Endodermal cell (in vitro differentiated cells): ENCODE results near the gene GRAMD2B. TPM values are rescaled to one million over a fixed set of nuclear protein-coding genes. Genes with fewer than 3 reads are reported as not detected.
"Not testable (repeated sequence)": the region's sequence is repeated elsewhere in the genome, so short reads cannot be mapped to it uniquely, and the experiment has no call there.

Source experiments
- DNase-seq: peaks from one replicate; pipeline ENCODE4 v3.0.0-alpha.2; 2017
- H3K27ac ChIP-seq: 2 replicates; pipeline ENCODE4 v1.5.1; 2013; ENCODE audit warnings: mild to moderate bottlenecking, low read depth, low read length, moderate library complexity
- H3K27me3 ChIP-seq: 2 replicates; pipeline ENCODE4 v1.6.1; 2013; ENCODE audit warnings: mild to moderate bottlenecking, low read length, moderate library complexity; ENCODE audit not compliant: insufficient read depth, control insufficient read depth, poor library complexity, severe bottlenecking
- H3K36me3 ChIP-seq: 2 replicates; pipeline ENCODE4 v1.7.0; 2013; ENCODE audit warnings: mild to moderate bottlenecking, low read length, moderate library complexity; ENCODE audit not compliant: control insufficient read depth, insufficient read depth
- H3K4me1 ChIP-seq: one replicate; pipeline ENCODE4 v1.7.0; 2013; ENCODE audit warnings: low read length; ENCODE audit not compliant: control insufficient read depth, insufficient read depth
- H3K4me3 ChIP-seq: 2 replicates; pipeline ENCODE4 v1.5.1; 2013; ENCODE audit warnings: mild to moderate bottlenecking, low read length, moderate library complexity
- H3K9ac ChIP-seq: 2 replicates; pipeline ENCODE4 v1.6.1; 2013; ENCODE audit warnings: mild to moderate bottlenecking, low read length, moderate library complexity; ENCODE audit not compliant: poor library complexity, severe bottlenecking; ENCODE audit errors: extremely low read depth
- H3K9me3 ChIP-seq: 2 replicates; pipeline ENCODE4 v1.6.1; 2013; ENCODE audit warnings: mild to moderate bottlenecking, low read length, moderate library complexity; ENCODE audit not compliant: control insufficient read depth
- H3K27ac Mint-ChIP-seq: 2 replicates; pipeline ENCODE4 v1.8.0; 2020; ENCODE audit warnings: mixed read lengths
- H3K27me3 Mint-ChIP-seq: 2 replicates; pipeline ENCODE4 v1.8.0; 2021; ENCODE audit warnings: mild to moderate bottlenecking, mixed read lengths; ENCODE audit not compliant: insufficient read depth
- H3K36me3 Mint-ChIP-seq: 2 replicates; pipeline ENCODE4 v1.8.0; 2020; ENCODE audit warnings: low read depth, mixed read lengths
- H3K4me1 Mint-ChIP-seq: 2 replicates; pipeline ENCODE4 v1.8.0; 2020; ENCODE audit warnings: mixed read lengths
- H3K4me3 Mint-ChIP-seq: 2 replicates; pipeline ENCODE4 v1.8.0; 2020; ENCODE audit warnings: mild to moderate bottlenecking, moderate library complexity, mixed read lengths
- H3K9me3 Mint-ChIP-seq: 2 replicates; pipeline ENCODE4 v1.8.0; 2020; ENCODE audit warnings: mild to moderate bottlenecking, mixed read lengths
- WGBS, 2 experiments: methylation state at CpG; one replicate each; pipeline versions ENCODE4 v1.1.5 to v1.1.7; 2013; ENCODE audit warnings: missing lambda C conversion rate in 2 of 2, mixed read lengths in 1 of 2; ENCODE audit not compliant: insufficient coverage in 1 of 2, insufficient read length in 1 of 2; 5-methylcytosine and 5-hydroxymethylcytosine counted together
- total RNA-seq, 2 donors: library from RNA; stranded (reverse); fragmentation: NEBNext Ultra II Directional in 1 of 2; extraction: Animal tissue kit (Norgen Biotek cat#: 25700) in 1 of 2; gene quantifications; 2 replicates in 1 of 2; 3 replicates in 1 of 2; pipeline ENCODE4 v1.2.1, GENCODE V29; 2021
- TF ChIP-seq, protein P1 (sequence below): fragments of 200-600 bp; sonication (generic); conservative IDR thresholded peaks from 2 replicates; pipeline ENCODE4 v1.5.0; 2021; ENCODE audit warnings: antibody characterized with exemption, mild to moderate bottlenecking

The GRAMD2B gene
- total RNA-seq, 2 donors from 2014 or later: 8.4 to 11.1 TPM

DNA sequence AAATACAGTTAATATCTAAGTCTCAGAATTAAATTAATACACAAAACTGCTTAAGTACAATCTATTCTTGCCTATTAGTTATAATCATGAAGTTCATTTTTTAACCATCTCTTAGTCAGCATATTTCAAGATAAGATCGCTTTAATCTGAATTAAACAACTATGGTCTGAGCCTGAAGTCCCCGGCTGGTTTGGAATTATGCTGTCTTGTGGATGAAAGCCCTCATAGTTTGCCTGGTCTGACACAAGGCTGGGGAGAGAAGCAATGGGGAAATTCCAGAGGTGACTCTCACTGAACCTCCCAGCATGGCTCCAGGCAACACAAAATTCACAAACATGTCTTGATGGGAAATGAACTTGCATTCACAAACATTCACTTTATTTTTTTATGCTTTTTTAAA, 28.0 kb upstream of the GRAMD2B start:
- H3K27me3 Mint-ChIP-seq: no peaks in the 10 kb centered on the region

DNA sequence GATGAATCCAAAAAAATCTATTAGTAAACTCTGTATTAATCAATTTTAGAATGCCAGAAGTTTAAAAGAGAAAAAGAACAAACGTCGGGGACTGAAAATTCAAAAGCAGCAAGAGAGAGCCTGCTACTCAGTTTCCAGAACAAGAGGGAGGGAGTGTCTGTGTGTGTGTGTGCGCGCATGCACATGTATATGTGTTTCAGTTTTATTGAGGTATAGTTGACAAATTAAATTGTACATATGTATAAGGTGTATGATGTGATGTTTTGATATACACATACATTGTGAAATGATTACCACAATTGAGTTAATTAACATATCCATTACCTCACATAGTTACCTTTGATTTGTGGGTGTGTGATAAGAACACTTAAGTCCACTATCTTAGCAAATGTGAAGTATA, 27.6 kb upstream of the GRAMD2B start:
- H3K4me3 ChIP-seq: no peak overlapping the region
- peaks cover 26% of the 10 kb centered on the region for H3K9me3 ChIP-seq
- Mint-ChIP-seq H3K27me3 (no peaks in the 10 kb centered on the region), H3K4me3 (no peak overlapping the region), H3K9me3 (peaks cover 24% of the 10 kb centered on the region), H3K27ac (no peak overlapping the region), H3K36me3 (no peaks in the 10 kb centered on the region), H3K4me1 (peaks cover 4% of the 10 kb centered on the region)
- H3K27me3 ChIP-seq: no peaks in the 10 kb centered on the region
- H3K27ac ChIP-seq: no peak overlapping the region
- DNase-seq: no peak
- no peaks in the 10 kb centered on the region for H3K36me3 ChIP-seq
- TF ChIP-seq, protein P1, sequence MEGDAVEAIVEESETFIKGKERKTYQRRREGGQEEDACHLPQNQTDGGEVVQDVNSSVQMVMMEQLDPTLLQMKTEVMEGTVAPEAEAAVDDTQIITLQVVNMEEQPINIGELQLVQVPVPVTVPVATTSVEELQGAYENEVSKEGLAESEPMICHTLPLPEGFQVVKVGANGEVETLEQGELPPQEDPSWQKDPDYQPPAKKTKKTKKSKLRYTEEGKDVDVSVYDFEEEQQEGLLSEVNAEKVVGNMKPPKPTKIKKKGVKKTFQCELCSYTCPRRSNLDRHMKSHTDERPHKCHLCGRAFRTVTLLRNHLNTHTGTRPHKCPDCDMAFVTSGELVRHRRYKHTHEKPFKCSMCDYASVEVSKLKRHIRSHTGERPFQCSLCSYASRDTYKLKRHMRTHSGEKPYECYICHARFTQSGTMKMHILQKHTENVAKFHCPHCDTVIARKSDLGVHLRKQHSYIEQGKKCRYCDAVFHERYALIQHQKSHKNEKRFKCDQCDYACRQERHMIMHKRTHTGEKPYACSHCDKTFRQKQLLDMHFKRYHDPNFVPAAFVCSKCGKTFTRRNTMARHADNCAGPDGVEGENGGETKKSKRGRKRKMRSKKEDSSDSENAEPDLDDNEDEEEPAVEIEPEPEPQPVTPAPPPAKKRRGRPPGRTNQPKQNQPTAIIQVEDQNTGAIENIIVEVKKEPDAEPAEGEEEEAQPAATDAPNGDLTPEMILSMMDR: no peak
- H3K4me1 ChIP-seq: no peaks in the 10 kb centered on the region
- 65 to 93% methylated on average over 4 of the region's 4 CpGs for WGBS, 2 experiments
- no peak overlapping the region for H3K9ac ChIP-seq

More for the DNA sequence above, 28.0 kb upstream of the GRAMD2B start:
- H3K27me3 ChIP-seq: no peaks in the 10 kb centered on the region
- Mint-ChIP-seq H3K4me3 (no peak overlapping the region), H3K36me3 (no peaks in the 10 kb centered on the region), H3K9me3 (peaks cover 21% of the 10 kb centered on the region), H3K4me1 (peaks cover 4% of the 10 kb centered on the region), H3K27ac (no peak overlapping the region)
- 60 to 76% methylated on average over 1 to 2 of the region's 2 CpGs for WGBS, 2 experiments
- no peak overlapping the region for H3K27ac ChIP-seq
- TF ChIP-seq, protein P1: no peak
- H3K9me3 ChIP-seq: peaks cover 21% of the 10 kb centered on the region
- H3K36me3 ChIP-seq: no peaks in the 10 kb centered on the region
- H3K9ac ChIP-seq: no peak overlapping the region
- no peaks in the 10 kb centered on the region for H3K4me1 ChIP-seq
- H3K4me3 ChIP-seq: no peak overlapping the region
- peak; percentile 60 for DNase-seq

DNA sequence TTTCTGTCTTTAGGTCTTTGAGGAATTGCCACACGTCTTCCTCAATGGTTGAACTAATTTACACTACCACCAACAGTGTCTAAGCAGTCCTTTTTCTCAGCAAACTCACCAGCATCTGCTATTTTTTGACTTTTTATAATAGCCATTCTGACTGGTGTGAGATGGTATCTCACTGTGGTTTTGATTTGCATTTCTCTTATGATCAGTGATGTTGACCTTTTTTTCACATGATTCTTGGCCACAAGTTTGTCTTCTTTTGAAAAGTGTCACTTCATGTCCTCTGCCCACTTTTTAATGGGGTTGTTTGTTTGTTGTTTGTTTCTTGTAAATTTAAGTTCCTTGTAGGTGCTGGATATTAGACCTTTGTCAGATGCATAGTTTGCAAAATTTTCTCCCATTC, 26.5 kb upstream of the GRAMD2B start:
- peaks cover 29% of the 10 kb centered on the region for H3K9me3 Mint-ChIP-seq
- 83 to 91% methylated on average over 1 of the region's 1 CpG for WGBS, 2 experiments
- not testable (repeated sequence) for H3K36me3 ChIP-seq, H3K4me1 ChIP-seq, H3K27me3 Mint-ChIP-seq, H3K4me3 ChIP-seq, H3K4me1 Mint-ChIP-seq, DNase-seq, H3K9ac ChIP-seq, H3K27me3 ChIP-seq, H3K4me3 Mint-ChIP-seq, H3K36me3 Mint-ChIP-seq, H3K27ac Mint-ChIP-seq, H3K27ac ChIP-seq
- H3K9me3 ChIP-seq: peaks cover 32% of the 10 kb centered on the region

DNA sequence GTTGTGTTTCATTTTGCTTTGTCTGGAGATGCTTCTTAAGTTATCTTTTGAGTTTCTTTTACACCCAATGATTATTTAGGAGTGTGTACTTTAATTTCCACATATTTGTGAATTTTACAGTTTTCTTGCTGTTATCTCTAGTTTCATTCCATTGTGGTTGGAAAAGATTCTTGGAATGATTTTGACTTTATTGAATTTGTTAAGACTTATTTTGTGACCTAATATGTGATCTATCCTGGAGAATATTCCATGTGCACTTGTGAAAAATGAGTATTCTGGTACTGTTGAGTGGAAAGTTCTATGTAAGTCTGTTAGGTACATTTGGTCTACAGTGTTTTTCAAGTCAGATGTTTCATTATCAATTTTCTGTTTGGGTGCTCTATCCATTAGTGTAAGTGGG, 24.4 kb upstream of the GRAMD2B start:
- Mint-ChIP-seq H3K36me3 (no peaks in the 10 kb centered on the region), H3K27me3 (no peaks in the 10 kb centered on the region), H3K4me3 (no peak overlapping the region), H3K27ac (no peak overlapping the region), H3K9me3 (peaks cover 29% of the 10 kb centered on the region), H3K4me1 (peaks cover 4% of the 10 kb centered on the region)
- no peaks in the 10 kb centered on the region for H3K27me3 ChIP-seq
- H3K4me1 ChIP-seq: no peaks in the 10 kb centered on the region
- no peak overlapping the region for H3K27ac ChIP-seq
- TF ChIP-seq, protein P1: no peak
- no peak overlapping the region for H3K9ac ChIP-seq
- peaks cover 35% of the 10 kb centered on the region for H3K9me3 ChIP-seq
- no peak overlapping the region for H3K4me3 ChIP-seq
- no peaks in the 10 kb centered on the region for H3K36me3 ChIP-seq
- no peak for DNase-seq
